ENCODE measurements around the gene RTEL1. TPM values are rescaled to one million over a fixed set of nuclear protein-coding genes. Genes with fewer than 3 reads are reported as not detected.

Gene RTEL1
- polyA plus RNA-seq, 1 of the 3 experiments (the other 2 are of a cell fraction), result 9.9 TPM

DNA sequence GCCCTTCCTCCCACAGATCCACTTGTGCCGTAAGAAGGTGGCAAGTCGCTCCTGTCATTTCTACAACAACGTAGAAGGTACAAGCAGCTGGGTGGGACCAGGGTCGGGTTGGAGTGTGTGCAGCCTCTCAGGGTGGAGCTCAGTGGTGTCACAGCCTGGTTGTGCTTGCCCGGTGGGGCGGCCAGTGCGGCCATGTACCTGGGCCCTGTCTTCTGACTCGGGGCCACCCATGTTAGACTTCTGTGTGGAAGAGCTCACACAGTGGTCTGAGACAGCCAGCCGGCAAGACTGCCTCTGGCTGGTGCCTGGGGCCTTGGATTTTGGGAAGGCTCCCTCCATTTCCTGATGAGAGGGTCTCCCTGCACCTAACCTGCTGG, 4.7 kb downstream of the RTEL1 start:
- WGBS (ENCODE audit: low lambda C conversion rate), result 90% methylated on average over 8 of the region's 9 CpGs
- POLR2A ChIA-PET, result interaction anchor here (1.2 kb wide), 1 partner anchor 139 kb away, joined by 3 read pairs; no protein-coding TSS in a partner anchor
- Histone ChIP-seq H2AFZ (ENCODE audit: low read depth) (no peak overlapping the region), H4K20me1 (ENCODE audit: insufficient read depth) (no peaks in the 10 kb centered on the region), H3K9ac (no peak overlapping the region), H3K36me3 (replicated peaks in 1 of 2; ENCODE audit: control insufficient read depth in 1 of 2, insufficient read depth in 2 of 2, low read length in 1 of 2) (peaks cover 0 to 58% of the 10 kb centered on the region in 2 experiments), H3K9me2 (no peaks in the 10 kb centered on the region), H3K27me3 (ENCODE audit: insufficient read depth) (no peaks in the 10 kb centered on the region), H3K27ac (ENCODE audit: low read depth in 2 of 2, low read length in 1 of 2) (no peak overlapping the region), H3K4me1 (ENCODE audit: control insufficient read depth in 1 of 2, insufficient read depth in 2 of 2, low read depth in 1 of 2, low read length in 1 of 2) (peaks cover 5 to 12% of the 10 kb centered on the region in 2 experiments; a peak in 2 of 4 replicates), H3K4me3 (ENCODE audit: low read depth in 2 of 2, low read length in 1 of 2) (no peak overlapping the region), H3K79me2 (ENCODE audit: insufficient read depth) (peaks cover 30% of the 10 kb centered on the region), H3F3A (replicated peaks; ENCODE audit: insufficient read depth) (no peaks in the 10 kb centered on the region), H3K9me3 (no peaks in the 10 kb centered on the region), H3K4me2 (no peak overlapping the region)
- DNase-seq, result no peak
- TF ChIP-seq, protein P1, sequence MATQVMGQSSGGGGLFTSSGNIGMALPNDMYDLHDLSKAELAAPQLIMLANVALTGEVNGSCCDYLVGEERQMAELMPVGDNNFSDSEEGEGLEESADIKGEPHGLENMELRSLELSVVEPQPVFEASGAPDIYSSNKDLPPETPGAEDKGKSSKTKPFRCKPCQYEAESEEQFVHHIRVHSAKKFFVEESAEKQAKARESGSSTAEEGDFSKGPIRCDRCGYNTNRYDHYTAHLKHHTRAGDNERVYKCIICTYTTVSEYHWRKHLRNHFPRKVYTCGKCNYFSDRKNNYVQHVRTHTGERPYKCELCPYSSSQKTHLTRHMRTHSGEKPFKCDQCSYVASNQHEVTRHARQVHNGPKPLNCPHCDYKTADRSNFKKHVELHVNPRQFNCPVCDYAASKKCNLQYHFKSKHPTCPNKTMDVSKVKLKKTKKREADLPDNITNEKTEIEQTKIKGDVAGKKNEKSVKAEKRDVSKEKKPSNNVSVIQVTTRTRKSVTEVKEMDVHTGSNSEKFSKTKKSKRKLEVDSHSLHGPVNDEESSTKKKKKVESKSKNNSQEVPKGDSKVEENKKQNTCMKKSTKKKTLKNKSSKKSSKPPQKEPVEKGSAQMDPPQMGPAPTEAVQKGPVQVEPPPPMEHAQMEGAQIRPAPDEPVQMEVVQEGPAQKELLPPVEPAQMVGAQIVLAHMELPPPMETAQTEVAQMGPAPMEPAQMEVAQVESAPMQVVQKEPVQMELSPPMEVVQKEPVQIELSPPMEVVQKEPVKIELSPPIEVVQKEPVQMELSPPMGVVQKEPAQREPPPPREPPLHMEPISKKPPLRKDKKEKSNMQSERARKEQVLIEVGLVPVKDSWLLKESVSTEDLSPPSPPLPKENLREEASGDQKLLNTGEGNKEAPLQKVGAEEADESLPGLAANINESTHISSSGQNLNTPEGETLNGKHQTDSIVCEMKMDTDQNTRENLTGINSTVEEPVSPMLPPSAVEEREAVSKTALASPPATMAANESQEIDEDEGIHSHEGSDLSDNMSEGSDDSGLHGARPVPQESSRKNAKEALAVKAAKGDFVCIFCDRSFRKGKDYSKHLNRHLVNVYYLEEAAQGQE (IDR thresholded peaks at IDR 0.05; ENCODE audit: low read depth, low read length), result no peak
- TF ChIP-seq RCOR1 (IDR thresholded peaks at IDR 0.05; ENCODE audit: low read length) (no peak), SMC3 (IDR thresholded peaks at IDR 0.05; ENCODE audit: low read depth, low read length) (no peak), GABPA (IDR thresholded peaks at IDR 0.05; ENCODE audit: low read depth) (no peak), FOXJ3 (CRISPR knock-in tag; IDR thresholded peaks at IDR 0.05) (no peak), YY1 (IDR thresholded peaks at IDR 0.05; ENCODE audit: low read depth) (no peak), FOSL2 (IDR thresholded peaks at IDR 0.05; ENCODE audit: borderline replicate concordance, low read depth) (no peak), MEF2A (IDR thresholded peaks at IDR 0.05; ENCODE audit: borderline replicate concordance, low read depth) (no peak), EP300 (IDR thresholded peaks at IDR 0.05; ENCODE audit: borderline replicate concordance in 1 of 2, low read depth in 1 of 2, low read length in 1 of 2) (no peak), TEAD4 (IDR thresholded peaks at IDR 0.05; ENCODE audit: borderline replicate concordance, insufficient read depth) (no peak), MXI1 (IDR thresholded peaks at IDR 0.05; ENCODE audit: low read depth, low read length) (no peak), GATA2 (CRISPR knock-in tag; IDR thresholded peaks at IDR 0.05) (no peak), JUND (IDR thresholded peaks at IDR 0.05) (no peak), CHD2 (IDR thresholded peaks at IDR 0.05; ENCODE audit: low read length, partially characterized antibody) (no peak)
- TF ChIP-seq, protein P2, sequence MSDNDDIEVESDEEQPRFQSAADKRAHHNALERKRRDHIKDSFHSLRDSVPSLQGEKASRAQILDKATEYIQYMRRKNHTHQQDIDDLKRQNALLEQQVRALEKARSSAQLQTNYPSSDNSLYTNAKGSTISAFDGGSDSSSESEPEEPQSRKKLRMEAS (IDR thresholded peaks at IDR 0.05; ENCODE audit: low read depth), result no peak
- TF ChIP-seq, protein P3, sequence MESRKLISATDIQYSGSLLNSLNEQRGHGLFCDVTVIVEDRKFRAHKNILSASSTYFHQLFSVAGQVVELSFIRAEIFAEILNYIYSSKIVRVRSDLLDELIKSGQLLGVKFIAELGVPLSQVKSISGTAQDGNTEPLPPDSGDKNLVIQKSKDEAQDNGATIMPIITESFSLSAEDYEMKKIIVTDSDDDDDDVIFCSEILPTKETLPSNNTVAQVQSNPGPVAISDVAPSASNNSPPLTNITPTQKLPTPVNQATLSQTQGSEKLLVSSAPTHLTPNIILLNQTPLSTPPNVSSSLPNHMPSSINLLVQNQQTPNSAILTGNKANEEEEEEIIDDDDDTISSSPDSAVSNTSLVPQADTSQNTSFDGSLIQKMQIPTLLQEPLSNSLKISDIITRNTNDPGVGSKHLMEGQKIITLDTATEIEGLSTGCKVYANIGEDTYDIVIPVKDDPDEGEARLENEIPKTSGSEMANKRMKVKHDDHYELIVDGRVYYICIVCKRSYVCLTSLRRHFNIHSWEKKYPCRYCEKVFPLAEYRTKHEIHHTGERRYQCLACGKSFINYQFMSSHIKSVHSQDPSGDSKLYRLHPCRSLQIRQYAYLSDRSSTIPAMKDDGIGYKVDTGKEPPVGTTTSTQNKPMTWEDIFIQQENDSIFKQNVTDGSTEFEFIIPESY (IDR thresholded peaks at IDR 0.05; ENCODE audit: borderline replicate concordance, low read depth), result no peak
- TF ChIP-seq, protein P4, sequence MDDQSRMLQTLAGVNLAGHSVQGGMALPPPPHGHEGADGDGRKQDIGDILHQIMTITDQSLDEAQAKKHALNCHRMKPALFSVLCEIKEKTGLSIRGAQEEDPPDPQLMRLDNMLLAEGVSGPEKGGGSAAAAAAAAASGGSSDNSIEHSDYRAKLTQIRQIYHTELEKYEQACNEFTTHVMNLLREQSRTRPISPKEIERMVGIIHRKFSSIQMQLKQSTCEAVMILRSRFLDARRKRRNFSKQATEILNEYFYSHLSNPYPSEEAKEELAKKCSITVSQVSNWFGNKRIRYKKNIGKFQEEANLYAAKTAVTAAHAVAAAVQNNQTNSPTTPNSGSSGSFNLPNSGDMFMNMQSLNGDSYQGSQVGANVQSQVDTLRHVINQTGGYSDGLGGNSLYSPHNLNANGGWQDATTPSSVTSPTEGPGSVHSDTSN (IDR thresholded peaks at IDR 0.05), result no peak
- TF ChIP-seq, protein P5, sequence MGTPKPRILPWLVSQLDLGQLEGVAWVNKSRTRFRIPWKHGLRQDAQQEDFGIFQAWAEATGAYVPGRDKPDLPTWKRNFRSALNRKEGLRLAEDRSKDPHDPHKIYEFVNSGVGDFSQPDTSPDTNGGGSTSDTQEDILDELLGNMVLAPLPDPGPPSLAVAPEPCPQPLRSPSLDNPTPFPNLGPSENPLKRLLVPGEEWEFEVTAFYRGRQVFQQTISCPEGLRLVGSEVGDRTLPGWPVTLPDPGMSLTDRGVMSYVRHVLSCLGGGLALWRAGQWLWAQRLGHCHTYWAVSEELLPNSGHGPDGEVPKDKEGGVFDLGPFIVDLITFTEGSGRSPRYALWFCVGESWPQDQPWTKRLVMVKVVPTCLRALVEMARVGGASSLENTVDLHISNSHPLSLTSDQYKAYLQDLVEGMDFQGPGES (IDR thresholded peaks at IDR 0.05; ENCODE audit: low read depth, low read length), result no peak
- TF ChIP-seq, protein P6, sequence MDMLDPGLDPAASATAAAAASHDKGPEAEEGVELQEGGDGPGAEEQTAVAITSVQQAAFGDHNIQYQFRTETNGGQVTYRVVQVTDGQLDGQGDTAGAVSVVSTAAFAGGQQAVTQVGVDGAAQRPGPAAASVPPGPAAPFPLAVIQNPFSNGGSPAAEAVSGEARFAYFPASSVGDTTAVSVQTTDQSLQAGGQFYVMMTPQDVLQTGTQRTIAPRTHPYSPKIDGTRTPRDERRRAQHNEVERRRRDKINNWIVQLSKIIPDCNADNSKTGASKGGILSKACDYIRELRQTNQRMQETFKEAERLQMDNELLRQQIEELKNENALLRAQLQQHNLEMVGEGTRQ (IDR thresholded peaks at IDR 0.05; ENCODE audit: borderline replicate concordance, low read depth, low read length), result no peak
- CTCF ChIA-PET, result interaction anchor here (1.7 kb wide), 1 partner anchor 126 kb away, joined by 4 read pairs; the partner anchor contains the start of gene PTK6

Measured in SK-N-SH (cell line).